ENCODE measurements around the gene IL1R2. TPM values are rescaled to one million over a fixed set of nuclear protein-coding genes. Genes with fewer than 3 reads are reported as not detected.

The IL1R2 gene
- total RNA-seq, 2 donors from 2014 or later, result 10.7 to 11.8 TPM

GRCh38 chr2:102004581-102004980 lies 12.8 kb downstream of the IL1R2 start:
- ATAC-seq (peak; percentile 2 to 19), DNase-seq (ENCODE audit: low spot score in 2 of 2) (no peak)
- no peaks in the 10 kb centered on the region for H3K9me3 Mint-ChIP-seq
- H3K27ac Mint-ChIP-seq, result no peak overlapping the region
- H3K36me3 Mint-ChIP-seq, result peaks cover 0 to 5% of the 10 kb centered on the region in 2 donors

- no peaks in the 10 kb centered on the region for H3K9me3 Mint-ChIP-seq
- ATAC-seq, result no peak
Measured at GRCh38 chr2:102005449-102005848, 13.7 kb downstream of the IL1R2 start.

GRCh38 chr2:102005989-102006885 lies 14.5 kb downstream of the IL1R2 start:
- ATAC-seq (no peak), DNase-seq (ENCODE audit: low spot score in 2 of 2) (peak in 1 of 2 donors; percentile 43)
- H3K36me3 Mint-ChIP-seq, result peaks cover 0 to 12% of the 10 kb centered on the region in 2 donors
- H3K27ac Mint-ChIP-seq, result no peak overlapping the region
- H3K9me3 Mint-ChIP-seq, result no peaks in the 10 kb centered on the region

More at GRCh38 chr2:102005449-102005848, 13.7 kb downstream of the IL1R2 start:
- no peak for DNase-seq (ENCODE audit: low spot score in 2 of 2)
- Mint-ChIP-seq H3K27ac (no peak overlapping the region), H3K36me3 (peaks cover 2 to 6% of the 10 kb centered on the region in 2 donors)

- H3K36me3 Mint-ChIP-seq, result peaks cover 0 to 19% of the 10 kb centered on the region in 2 donors
- ATAC-seq (no peak), DNase-seq (ENCODE audit: low spot score in 2 of 2) (no peak)
- H3K27ac Mint-ChIP-seq, result no peak overlapping the region
- no peaks in the 10 kb centered on the region for H3K9me3 Mint-ChIP-seq
Measured at GRCh38 chr2:102006886-102007278, 15.1 kb downstream of the IL1R2 start.

- H3K27ac Mint-ChIP-seq, result no peak overlapping the region
- peaks cover under 1 to 8% of the 10 kb centered on the region in 2 donors for H3K9me3 Mint-ChIP-seq
- DNase-seq (ENCODE audit: low spot score in 2 of 2) (no peak), ATAC-seq (no peak)
- peaks cover 0 to 32% of the 10 kb centered on the region in 2 donors for H3K36me3 Mint-ChIP-seq
Measured at GRCh38 chr2:102008490-102008889, 16.7 kb downstream of the IL1R2 start.

DNA sequence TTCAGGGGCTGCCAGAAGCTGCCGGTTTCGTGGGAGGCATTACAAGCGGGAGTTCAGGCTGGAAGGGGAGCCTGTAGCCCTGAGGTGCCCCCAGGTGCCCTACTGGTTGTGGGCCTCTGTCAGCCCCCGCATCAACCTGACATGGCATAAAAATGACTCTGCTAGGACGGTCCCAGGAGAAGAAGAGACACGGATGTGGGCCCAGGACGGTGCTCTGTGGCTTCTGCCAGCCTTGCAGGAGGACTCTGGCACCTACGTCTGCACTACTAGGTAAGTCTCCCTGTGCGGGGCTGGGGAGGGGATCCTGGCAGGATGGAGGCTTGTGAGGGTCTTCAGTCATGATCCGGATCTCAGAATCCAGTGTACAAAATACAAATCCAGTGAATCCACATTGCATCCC lies 17.8 kb downstream of the IL1R2 start:
- peaks cover 0 to 41% of the 10 kb centered on the region in 2 donors for H3K36me3 Mint-ChIP-seq
- ATAC-seq, result no peak
- H3K27ac Mint-ChIP-seq, result no peak overlapping the region
- H3K9me3 Mint-ChIP-seq, result peaks cover 5 to 8% of the 10 kb centered on the region in 2 donors
- DNase-seq (ENCODE audit: low spot score in 2 of 2), result no peak

DNA sequence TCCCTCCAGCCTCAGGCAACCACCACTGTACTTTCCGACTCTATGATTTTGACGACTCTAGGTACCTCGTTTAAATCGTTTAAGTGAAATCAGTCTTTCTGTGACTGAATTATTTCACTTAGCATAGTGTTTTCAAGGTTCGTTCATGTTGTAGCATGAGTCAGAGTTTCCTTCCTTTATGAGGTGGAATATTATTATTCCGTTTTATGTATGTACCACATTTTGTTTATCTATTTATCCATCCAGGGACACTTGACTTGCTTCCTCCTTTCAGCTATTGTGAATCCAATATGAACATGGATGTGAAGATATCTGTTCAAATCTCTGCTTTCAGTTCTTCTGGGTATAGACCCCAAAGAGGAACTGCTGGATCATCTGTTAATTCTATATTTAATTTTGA lies 19.1 kb downstream of the IL1R2 start:
- H3K9me3 Mint-ChIP-seq, result peaks cover 5 to 8% of the 10 kb centered on the region in 2 donors
- peaks cover 0 to 41% of the 10 kb centered on the region in 2 donors for H3K36me3 Mint-ChIP-seq
- H3K27ac Mint-ChIP-seq, result no peak overlapping the region
- DNase-seq (ENCODE audit: low spot score in 2 of 2), result no peak
- peak in 1 of 2 donors; percentile 47 for ATAC-seq

- Mint-ChIP-seq H3K36me3 (peaks cover 0 to 41% of the 10 kb centered on the region in 2 donors), H3K27ac (no peak overlapping the region), H3K9me3 (peaks cover 5 to 8% of the 10 kb centered on the region in 2 donors)
- no peak for DNase-seq (ENCODE audit: low spot score in 2 of 2)
- no peak for ATAC-seq
Measured at GRCh38 chr2:102012061-102012614, 20.4 kb downstream of the IL1R2 start.

DNA sequence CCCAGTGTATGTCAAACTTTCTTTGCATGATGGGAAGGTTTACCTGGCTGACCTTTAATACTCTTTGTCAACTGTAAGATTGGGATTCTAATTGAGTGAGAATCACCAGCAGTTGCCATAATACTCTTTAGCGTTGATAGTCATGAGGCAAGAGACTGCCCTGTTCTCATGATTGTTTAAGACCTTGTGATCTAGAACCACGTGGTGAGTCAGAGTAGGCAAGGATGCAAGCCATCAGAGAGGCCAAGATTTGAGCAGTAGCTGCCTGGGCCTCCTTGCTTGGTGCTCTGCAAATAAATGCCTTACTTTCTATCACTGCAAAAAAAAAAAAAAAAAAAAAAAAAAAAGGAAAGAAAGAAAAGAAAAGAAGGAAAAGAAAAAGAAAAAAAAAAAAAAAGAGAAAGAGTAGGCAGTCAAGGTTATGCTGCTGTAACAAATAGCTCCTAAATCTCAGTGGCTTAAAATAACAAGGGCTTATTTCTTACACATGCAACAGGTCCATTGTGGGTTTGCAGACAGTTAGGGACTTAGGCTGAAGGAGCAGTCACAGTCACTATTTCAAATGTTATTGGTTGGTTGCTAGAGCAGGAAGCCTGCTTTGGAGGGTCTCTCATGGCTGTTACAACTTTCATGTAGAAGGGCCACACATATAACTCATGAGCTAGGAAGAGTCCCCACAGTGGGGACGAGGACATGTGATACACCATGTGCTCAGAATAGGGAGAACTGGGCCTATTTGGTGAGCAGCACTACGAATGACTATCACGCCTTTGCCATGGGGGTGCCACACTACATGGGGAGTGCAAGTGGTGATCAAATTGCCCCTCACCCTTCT lies 21.7 kb downstream of the IL1R2 start:
- ATAC-seq (peak; percentile 69 to 87), DNase-seq (ENCODE audit: low spot score in 2 of 2) (no peak)
- H3K36me3 Mint-ChIP-seq, result peaks cover 0 to 41% of the 10 kb centered on the region in 2 donors
- H3K9me3 Mint-ChIP-seq, result peaks cover 5 to 8% of the 10 kb centered on the region in 2 donors
- H3K27ac Mint-ChIP-seq, result peak overlapping the region; percentile 73 to 90

DNA sequence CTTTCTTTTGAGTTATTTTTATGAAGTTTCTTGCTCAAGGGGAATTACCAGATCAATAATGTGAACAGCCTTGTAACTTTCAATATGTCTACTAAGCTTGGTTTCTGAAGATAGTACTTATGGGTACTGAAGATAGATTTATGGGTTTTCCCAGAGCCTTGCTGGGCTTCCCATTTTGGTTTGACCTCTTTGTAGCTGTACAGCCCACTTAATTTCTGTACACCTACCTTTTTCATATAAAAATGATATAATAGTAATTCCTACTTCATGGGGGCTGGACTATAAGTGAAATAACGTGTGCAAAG lies 22.2 kb downstream of the IL1R2 start:
- H3K36me3 Mint-ChIP-seq, result peaks cover 0 to 41% of the 10 kb centered on the region in 2 donors
- peak; percentile 49 to 63 for ATAC-seq
- H3K9me3 Mint-ChIP-seq, result peaks cover 5 to 8% of the 10 kb centered on the region in 2 donors
- peak overlapping the region in 1 of 2 donors; percentile 73 for H3K27ac Mint-ChIP-seq
- no peak for DNase-seq (ENCODE audit: low spot score in 2 of 2)

DNA sequence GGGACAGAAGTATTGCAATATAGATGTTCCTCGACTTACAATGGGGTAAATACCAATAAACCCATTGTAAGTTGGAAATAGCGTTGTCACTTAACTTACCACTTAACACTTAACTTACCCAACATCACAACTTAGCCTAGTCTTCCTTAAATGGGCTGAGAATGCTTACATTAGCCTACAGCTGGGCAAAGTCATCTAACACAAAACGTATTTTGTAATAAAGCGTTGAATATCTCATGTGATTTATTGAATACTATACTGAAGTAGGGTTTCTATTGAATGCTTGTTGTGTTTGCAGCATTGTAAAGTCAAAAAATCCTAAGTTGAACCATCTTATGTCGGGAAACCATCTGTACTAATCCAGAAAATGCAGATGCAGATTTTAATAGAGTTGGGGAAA lies 23.6 kb downstream of the IL1R2 start:
- peaks cover 5 to 8% of the 10 kb centered on the region in 2 donors for H3K9me3 Mint-ChIP-seq
- ATAC-seq (no peak), DNase-seq (ENCODE audit: low spot score in 2 of 2) (no peak)
- H3K36me3 Mint-ChIP-seq, result peaks cover 0 to 36% of the 10 kb centered on the region in 2 donors
- no peak overlapping the region for H3K27ac Mint-ChIP-seq

DNA sequence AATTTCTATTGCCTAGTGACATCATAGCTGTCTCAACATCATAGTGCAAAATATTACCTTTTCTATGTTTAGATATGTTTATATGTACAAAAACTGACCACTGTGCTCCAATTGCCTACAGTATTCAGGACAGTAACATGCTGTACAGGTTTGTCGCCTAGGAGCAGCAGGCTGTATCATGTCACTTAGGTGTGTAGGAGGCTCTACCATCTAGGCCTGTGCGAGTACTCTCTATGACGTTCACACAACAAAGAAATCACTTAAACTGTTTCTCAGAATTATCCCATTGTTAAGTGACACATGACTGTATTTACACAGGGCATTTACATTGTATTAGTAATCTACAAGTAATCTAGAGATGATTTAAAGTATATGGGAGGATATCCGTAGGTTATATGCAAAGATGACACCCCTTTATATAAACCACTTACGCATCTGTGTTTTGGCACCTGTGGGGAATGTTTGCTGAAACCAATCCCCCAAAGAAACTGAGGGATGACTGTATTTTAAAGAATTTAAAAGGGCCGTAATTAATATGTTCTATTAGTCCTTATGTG lies 24.7 kb downstream of the IL1R2 start:
- DNase-seq (ENCODE audit: low spot score in 2 of 2), result no peak
- peaks cover 5 to 8% of the 10 kb centered on the region in 2 donors for H3K9me3 Mint-ChIP-seq
- H3K36me3 Mint-ChIP-seq, result peaks cover 0 to 27% of the 10 kb centered on the region in 2 donors
- ATAC-seq, result no peak
- no peak overlapping the region for H3K27ac Mint-ChIP-seq

GRCh38 chr2:102018823-102019445 lies 27.2 kb downstream of the IL1R2 start:
- no peak overlapping the region for H3K27ac Mint-ChIP-seq
- peaks cover under 1 to 5% of the 10 kb centered on the region in 2 donors for H3K9me3 Mint-ChIP-seq
- peaks cover 0 to 21% of the 10 kb centered on the region in 2 donors for H3K36me3 Mint-ChIP-seq
- DNase-seq (ENCODE audit: low spot score in 2 of 2) (no peak), ATAC-seq (peak in 1 of 2 donors; percentile 39)

DNA sequence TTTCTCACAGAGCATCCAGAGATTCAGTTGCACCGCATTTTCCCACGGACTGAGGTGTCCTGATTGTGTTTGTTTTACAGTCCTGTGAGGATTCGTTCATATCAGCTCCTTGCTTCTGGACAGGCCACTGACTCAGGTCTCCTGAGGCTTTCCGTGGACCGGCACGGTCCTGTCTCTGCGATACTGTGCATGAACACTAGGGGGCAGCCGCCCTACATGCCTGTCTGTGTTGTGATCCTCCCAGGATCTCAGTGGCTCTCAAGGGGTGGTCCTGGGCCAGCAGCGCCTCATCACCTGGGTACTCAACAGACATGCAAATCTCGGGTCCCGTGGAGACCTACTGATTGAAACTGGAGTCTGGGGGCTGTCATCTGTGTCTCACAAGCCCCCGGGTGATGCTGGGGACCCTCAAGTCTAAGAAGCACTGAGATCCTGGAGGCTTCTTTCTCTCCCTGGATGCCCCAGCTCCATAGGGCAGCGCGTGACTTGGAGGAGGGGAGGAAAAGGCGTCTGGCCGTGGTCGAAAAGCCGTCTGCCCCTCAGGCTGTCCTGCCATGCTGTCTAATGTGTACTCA lies 28.9 kb downstream of the IL1R2 start:
- ATAC-seq (peak; percentile 86 to 94), DNase-seq (ENCODE audit: low spot score in 2 of 2) (peak; percentile 84 to 91)
- Mint-ChIP-seq H3K9me3 (peaks cover 0 to 5% of the 10 kb centered on the region in 2 donors), H3K36me3 (peaks cover 0 to 21% of the 10 kb centered on the region in 2 donors), H3K27ac (peak overlapping the region in 1 of 2 donors; percentile 55)

DNA sequence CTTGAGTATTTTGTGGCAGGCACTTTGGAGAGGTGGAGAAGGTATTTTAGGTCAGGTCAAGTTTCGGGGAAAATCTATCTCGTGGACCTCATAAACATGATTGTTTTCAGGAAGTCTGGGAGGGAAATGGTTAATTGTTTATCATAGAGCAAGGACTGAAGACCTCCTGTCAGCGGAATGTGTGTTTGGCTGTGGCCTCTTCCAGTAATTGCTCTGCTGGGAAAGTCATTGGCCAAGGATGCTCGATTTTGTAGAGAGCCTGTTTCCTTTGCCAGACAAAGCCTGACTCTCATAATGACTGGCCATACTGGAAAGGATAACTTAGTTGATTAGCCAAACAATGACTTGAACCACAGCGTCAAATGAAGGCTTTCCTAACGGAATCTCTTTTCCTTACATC lies 30.0 kb downstream of the IL1R2 start:
- H3K27ac Mint-ChIP-seq, result peak overlapping the region in 1 of 2 donors; percentile 38
- peaks cover 0 to 32% of the 10 kb centered on the region in 2 donors for H3K36me3 Mint-ChIP-seq
- DNase-seq (ENCODE audit: low spot score in 2 of 2) (no peak), ATAC-seq (no peak)
- peaks cover 0 to 5% of the 10 kb centered on the region in 2 donors for H3K9me3 Mint-ChIP-seq
